Measurements from ENCODE around the gene MYPOP.
A peak's percentile ranks its signal among the peaks of the same experiment; 100 is the strongest.

MYPOP gene

GRCh38 chr19:45908956-45909355 lies 6.5 kb upstream of the MYPOP start:
- no peak overlapping the region for H3K4me3 ChIP-seq (ENCODE audit: low read depth, low read length)
- TF ChIP-seq, protein P1, sequence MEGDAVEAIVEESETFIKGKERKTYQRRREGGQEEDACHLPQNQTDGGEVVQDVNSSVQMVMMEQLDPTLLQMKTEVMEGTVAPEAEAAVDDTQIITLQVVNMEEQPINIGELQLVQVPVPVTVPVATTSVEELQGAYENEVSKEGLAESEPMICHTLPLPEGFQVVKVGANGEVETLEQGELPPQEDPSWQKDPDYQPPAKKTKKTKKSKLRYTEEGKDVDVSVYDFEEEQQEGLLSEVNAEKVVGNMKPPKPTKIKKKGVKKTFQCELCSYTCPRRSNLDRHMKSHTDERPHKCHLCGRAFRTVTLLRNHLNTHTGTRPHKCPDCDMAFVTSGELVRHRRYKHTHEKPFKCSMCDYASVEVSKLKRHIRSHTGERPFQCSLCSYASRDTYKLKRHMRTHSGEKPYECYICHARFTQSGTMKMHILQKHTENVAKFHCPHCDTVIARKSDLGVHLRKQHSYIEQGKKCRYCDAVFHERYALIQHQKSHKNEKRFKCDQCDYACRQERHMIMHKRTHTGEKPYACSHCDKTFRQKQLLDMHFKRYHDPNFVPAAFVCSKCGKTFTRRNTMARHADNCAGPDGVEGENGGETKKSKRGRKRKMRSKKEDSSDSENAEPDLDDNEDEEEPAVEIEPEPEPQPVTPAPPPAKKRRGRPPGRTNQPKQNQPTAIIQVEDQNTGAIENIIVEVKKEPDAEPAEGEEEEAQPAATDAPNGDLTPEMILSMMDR (IDR thresholded peaks at IDR 0.05; ENCODE audit: borderline replicate concordance, insufficient read depth, low read depth, low read length), result no peak

DNA sequence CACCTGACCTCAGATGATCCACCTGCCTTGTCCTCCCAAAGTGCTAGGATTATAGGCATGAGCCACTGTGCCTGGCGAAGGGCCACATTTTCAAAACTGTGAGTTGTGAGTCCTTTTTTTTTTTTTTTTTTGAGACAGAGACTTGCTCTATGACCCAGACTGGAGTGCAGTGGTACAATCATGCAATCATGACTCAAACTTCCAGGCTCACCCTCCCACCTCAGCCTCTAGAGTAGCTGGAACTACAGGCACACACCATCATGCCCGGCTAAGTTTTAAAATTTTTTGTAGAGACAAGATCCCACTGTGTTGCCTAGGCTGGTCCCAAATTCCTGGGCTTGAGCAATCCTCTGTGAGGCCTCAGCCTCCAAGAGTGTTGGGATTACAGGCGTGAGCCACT lies 3.8 kb upstream of the MYPOP start:
- H3K4me3 ChIP-seq (ENCODE audit: low read depth, low read length), result no peak overlapping the region
- TF ChIP-seq, protein P1 (IDR thresholded peaks at IDR 0.05; ENCODE audit: borderline replicate concordance, insufficient read depth, low read depth, low read length), result no peak

DNA sequence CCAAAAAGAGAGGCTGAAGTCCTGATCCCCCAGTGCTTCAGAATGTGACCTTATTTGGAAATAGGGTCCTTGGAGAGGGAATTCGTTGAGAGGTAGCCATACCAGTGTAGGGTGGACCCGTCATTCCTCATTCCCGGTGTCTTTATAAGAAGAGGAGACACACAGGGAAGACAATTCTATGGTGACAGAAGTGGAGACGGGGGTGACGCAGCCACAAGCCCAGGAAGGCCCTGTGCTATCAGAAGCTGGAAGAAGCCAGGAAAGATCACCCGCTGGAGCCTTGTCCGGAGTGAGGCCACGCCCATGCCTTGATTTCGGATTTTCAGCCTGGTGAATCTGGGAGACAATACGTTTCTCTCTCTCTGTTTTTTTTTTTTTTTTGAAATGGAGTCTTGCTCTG lies 2.6 kb upstream of the MYPOP start:
- TF ChIP-seq, protein P1 (IDR thresholded peaks at IDR 0.05; ENCODE audit: borderline replicate concordance, insufficient read depth, low read depth, low read length), result no peak
- H3K4me3 ChIP-seq (ENCODE audit: low read depth, low read length), result no peak overlapping the region

- peak overlapping the region; percentile 63 for H3K4me3 ChIP-seq (ENCODE audit: low read depth, low read length)
- TF ChIP-seq, protein P1 (IDR thresholded peaks at IDR 0.05; ENCODE audit: borderline replicate concordance, insufficient read depth, low read depth, low read length), result no peak
Measured at GRCh38 chr19:45902651-45903625, 525 bp upstream of the MYPOP start.

DNA sequence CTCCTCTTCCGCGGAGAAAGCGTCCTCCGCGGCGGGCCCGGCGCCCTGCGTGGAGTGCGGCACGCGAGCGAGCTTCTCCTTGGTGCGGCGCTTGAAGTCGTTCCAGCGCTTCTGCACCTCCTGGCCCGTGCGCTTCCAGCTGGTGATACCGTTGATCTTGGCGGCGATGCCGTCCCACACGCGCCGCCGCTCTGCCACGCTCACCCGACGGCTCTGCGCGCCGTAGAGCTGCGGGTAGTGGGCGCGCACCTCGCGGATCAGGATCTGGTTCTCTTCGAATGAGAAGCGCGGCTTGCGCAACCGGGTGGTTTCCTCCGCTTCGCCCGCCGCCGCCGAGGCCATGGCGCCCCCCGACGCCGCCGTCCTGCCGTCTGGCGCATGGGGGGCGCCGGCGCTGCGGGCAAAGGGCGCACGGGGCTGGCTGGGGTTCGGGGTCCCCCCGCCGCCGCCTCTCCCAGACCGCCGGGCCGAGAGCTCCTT lies 941 bp downstream of the MYPOP start:
- TF ChIP-seq, protein P1 (IDR thresholded peaks at IDR 0.05; ENCODE audit: borderline replicate concordance, insufficient read depth, low read depth, low read length), result no peak
- peak overlapping the region; percentile 63 for H3K4me3 ChIP-seq (ENCODE audit: low read depth, low read length)

DNA sequence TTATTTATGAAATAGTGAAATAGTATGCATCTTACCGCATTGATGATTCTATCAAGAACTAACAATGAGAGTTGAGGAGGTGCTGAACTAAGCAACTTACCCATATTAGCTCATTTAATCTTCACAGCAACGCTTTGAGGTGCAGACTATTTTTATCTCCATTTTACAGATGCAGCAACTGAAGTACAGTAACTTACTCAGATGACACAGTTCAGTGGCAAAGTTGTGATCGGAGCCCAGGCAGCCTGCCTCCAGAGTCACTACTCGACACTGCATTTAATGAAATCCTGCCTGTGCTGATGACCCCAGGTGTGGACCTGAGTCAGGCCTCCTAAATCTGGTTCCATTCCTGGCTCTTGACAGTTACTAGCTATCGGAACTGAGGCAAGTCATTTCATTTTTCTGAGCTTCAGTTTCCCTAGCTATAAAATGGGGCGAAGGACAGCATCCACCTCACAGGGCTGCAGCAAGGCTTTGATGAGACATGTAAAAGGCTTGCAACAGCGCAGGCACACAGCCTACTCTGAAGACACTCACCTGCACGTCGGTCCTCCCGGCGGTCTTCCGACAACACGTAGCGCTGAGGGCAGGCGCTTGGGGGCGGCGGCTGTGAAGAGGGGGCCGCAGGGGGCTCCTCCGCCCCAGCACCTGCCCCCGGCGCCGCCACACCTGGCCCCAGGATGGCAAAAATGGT lies 1.5 kb downstream of the MYPOP start:
- peak overlapping the region; percentile 63 for H3K4me3 ChIP-seq (ENCODE audit: low read depth, low read length)
- TF ChIP-seq, protein P1 (IDR thresholded peaks at IDR 0.05; ENCODE audit: borderline replicate concordance, insufficient read depth, low read depth, low read length), result no peak

Measured in GM12875 (cell line).